K562 (cell line): Measurements from ENCODE around the gene NAA38. TPM values are rescaled to one million over a fixed set of nuclear protein-coding genes. Genes with fewer than 3 reads are reported as not detected.
A peak's percentile ranks its signal among the peaks of the same experiment; 100 is the strongest.

Experiments
- DNMT1 ChIP-seq: fragments of 450-650 bp; IDR thresholded peaks from 2 replicates; pipeline ENCODE4 v1.6.1; 2016; ENCODE audit warnings: antibody characterized with exemption, mild to moderate bottlenecking
- E2F3 ChIP-seq: fragments of 250-450 bp; sonication (Bioruptor Pico); IDR thresholded peaks from 2 replicates; pipeline ENCODE4 v1.4.0; 2020; ENCODE audit warnings: mild to moderate bottlenecking
- ERF ChIP-seq: fragments of 450-650 bp; formaldehyde crosslinking; IDR thresholded peaks from 2 replicates; pipeline ENCODE4 v1.4.0; 2020; ENCODE audit warnings: mild to moderate bottlenecking, mixed read lengths
- FOXJ2 ChIP-seq: fragments of 200-800 bp; sonication (Bioruptor generic); IDR thresholded peaks from 2 replicates; pipeline ENCODE4 v1.6.1; 2016; ENCODE audit warnings: missing genetic modification characterization, missing compliant biosample characterization
- GTF2E2 ChIP-seq: fragments of 200-800 bp; sonication (Bioruptor generic); IDR thresholded peaks from 2 replicates; pipeline ENCODE4 v1.6.1; 2016; ENCODE audit warnings: missing genetic modification characterization, missing compliant biosample characterization
- HDAC6 ChIP-seq: IDR thresholded peaks from 2 replicates; pipeline ENCODE4 v1.6.1; 2012; ENCODE audit warnings: low read depth, mild to moderate bottlenecking, control low read depth, inconsistent platforms, low read length, moderate library complexity
- NCOA4 ChIP-seq: fragments of 450-650 bp; IDR thresholded peaks from 2 replicates; pipeline ENCODE4 v1.6.1; 2018; ENCODE audit warnings: mild to moderate bottlenecking; ENCODE audit not compliant: partially characterized antibody
- NR2C1 ChIP-seq, 2 experiments: fragments of 450-650 bp; IDR thresholded peaks; 2 replicates each; pipeline ENCODE4 v1.6.1; 2017; ENCODE audit warnings: mild to moderate bottlenecking in 2 of 2, antibody characterized with exemption in 1 of 2, inconsistent platforms in 1 of 2, missing compliant biosample characterization in 1 of 2, missing genetic modification characterization in 1 of 2
- RBM22 ChIP-seq: fragments of 200-400 bp; formaldehyde crosslinking; IDR thresholded peaks from 2 replicates; pipeline ENCODE4 v1.6.1; 2018; ENCODE audit warnings: low read length, low read depth; ENCODE audit not compliant: poor library complexity, severe bottlenecking
- SRSF3 ChIP-seq: fragments of 200-400 bp; formaldehyde crosslinking; IDR thresholded peaks from 2 replicates; pipeline ENCODE4 v1.6.1; 2016; ENCODE audit warnings: mild to moderate bottlenecking, low read length, moderate library complexity; ENCODE audit not compliant: insufficient read depth
- ZNF717 ChIP-seq: fragments of 250-450 bp; sonication (Bioruptor Pico); IDR thresholded peaks from 2 replicates; pipeline ENCODE4 v1.5.0; 2021
- ZSCAN29 ChIP-seq: fragments of 450-650 bp; IDR thresholded peaks from 2 replicates; pipeline ENCODE4 v1.6.1; 2017
- polyA plus RNA-seq, 8 experiments: library from polyadenylated mRNA; depleted of rRNA in 4 of 8; stranded (reverse) in 5 of 8; unstranded in 3 of 8; fragments of >200 nt; fragmentation: Nextera tagmentation in 2 of 8; fragmentation: Illumina TruSeq in 1 of 8; extraction: Ambion mirVana in 2 of 8; extraction: Trizol in 1 of 8; gene quantifications; 2 replicates each; pipeline versions ENCODE4 v1.2.1 to v1.2.3, GENCODE V29; 2011 to 2014; ENCODE audit warnings: inconsistent platforms in 1 of 8, missing spikeins in 1 of 8
- total RNA-seq, 7 experiments: library from RNA; depleted of rRNA in 6 of 7; stranded (reverse); fragments of >200 nt in 6 of 7; fragmentation: Illumina TruSeq in 2 of 7; extraction: Trizol in 2 of 7; gene quantifications; 2 replicates each; pipeline versions ENCODE4 v1.2.1 to v1.2.3, GENCODE V29; 2011 to 2021; ENCODE audit warnings: low replicate concordance in 1 of 7
- TF ChIP-seq, protein P1 (sequence below): fragments of 450-650 bp; conservative IDR thresholded peaks from 2 replicates; pipeline ENCODE4 v1.6.1; 2016; ENCODE audit warnings: missing genetic modification characterization, low read depth, mild to moderate bottlenecking, missing compliant biosample characterization, moderate library complexity
- TF ChIP-seq, protein P2 (sequence below): fragments of 450-650 bp; IDR thresholded peaks from 2 replicates; pipeline ENCODE4 v1.6.1; 2016; ENCODE audit warnings: antibody characterized with exemption
- TF ChIP-seq, protein P3 (sequence below): fragments of 450-650 bp; IDR thresholded peaks from 2 replicates; pipeline ENCODE4 v1.6.1; 2016
- TF ChIP-seq, protein P4 (sequence below): fragments of 250-450 bp; sonication (Bioruptor Pico); IDR thresholded peaks from 2 replicates; pipeline ENCODE4 v1.8.0; 2022; ENCODE audit warnings: inconsistent platforms, mild to moderate bottlenecking, moderate library complexity, borderline replicate concordance
- TF ChIP-seq, protein P5 (sequence below): sonication (generic); IDR thresholded peaks from 2 replicates; pipeline ENCODE4 v1.6.1; 2016
- TF ChIP-seq, protein P6 (sequence below): fragments of 450-650 bp; formaldehyde crosslinking; IDR thresholded peaks from 2 replicates; pipeline ENCODE4 v1.4.0; 2022; ENCODE audit warnings: missing genetic modification characterization
- TF ChIP-seq, protein P7 (sequence below): sonication (generic); formaldehyde crosslinking; IDR thresholded peaks from 2 replicates; pipeline ENCODE4 v1.9.0; 2022; ENCODE audit warnings: mild to moderate bottlenecking, missing genetic modification reagents

Gene NAA38
- total and polyA plus RNA-seq, 9 of the 15 experiments (the other 6 are each of a cell fraction or from before 2014, with no cell fraction given): 16.4 to 99.8 (median 57.3) TPM

DNA sequence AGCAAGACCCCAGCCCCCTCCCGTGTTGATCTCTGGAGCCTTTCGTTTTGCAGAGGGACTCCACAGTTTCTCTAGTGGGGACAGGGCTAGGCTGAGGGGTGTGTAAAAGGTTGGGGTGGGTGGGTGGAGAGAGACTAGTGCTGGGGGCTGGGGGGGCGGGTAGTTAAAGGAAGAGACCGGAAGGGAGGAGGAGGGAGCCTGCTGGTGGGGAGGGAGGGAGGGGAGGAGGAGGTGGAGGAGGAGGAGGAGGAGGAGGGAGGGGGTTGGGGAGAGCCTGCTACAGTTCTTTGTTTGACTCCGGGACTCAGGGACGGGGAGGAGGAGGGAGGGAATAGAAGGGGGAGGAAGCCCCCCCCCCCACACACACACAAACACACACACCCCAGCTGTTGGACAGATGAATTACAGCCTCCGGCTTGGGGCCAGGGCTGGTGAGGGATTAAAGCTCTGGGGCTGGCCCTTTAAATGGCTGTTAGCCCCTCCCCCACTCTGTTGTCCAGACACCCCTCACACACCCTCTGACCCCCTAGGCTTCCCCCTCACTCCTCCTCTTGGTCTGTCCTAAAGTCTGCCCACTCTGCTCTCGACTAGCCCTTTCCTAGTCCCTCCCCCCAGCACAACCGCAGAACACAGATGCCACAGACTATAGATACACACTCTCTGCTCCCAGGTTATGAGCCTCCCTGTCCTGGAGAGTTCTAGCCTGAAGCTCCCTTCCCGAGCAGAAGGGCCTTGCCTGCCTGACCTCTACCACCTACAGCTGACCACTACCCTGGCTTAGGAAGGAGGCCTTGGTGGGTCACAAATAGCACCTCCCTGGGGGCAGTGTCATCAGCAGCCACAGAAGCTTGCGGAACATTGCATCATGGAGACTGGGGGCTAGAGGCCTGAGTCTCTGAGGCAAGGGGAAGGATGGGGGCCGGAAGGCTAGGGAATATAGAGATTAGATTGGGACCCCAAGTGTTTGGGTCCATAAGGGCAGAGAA is 19.0 kb downstream of the NAA38 start (continued):
- TF ChIP-seq HDAC6 (no peak), ERF (CRISPR knock-in tag) (no peak), FOXJ2 (tag) (no peak), DNMT1 (no peak), RBM22 (no peak), NCOA4 (no peak), NR2C1 (IDR thresholded peaks at IDR 0.05) (0 out of 2 replicates have a peak, but pooled peaks have one; percentile 42), NR2C1 (tag; IDR thresholded peaks at IDR 0.05) (no peak; the same call in none of the 2 replicates), SRSF3 (no peak), ZSCAN29 (no peak), GTF2E2 (tag) (0 out of 2 replicates have a peak, but pooled peaks have one; percentile 43), ZNF717 (CRISPR knock-in tag) (no peak), E2F3 (no peak)
- TF ChIP-seq, protein P1, sequence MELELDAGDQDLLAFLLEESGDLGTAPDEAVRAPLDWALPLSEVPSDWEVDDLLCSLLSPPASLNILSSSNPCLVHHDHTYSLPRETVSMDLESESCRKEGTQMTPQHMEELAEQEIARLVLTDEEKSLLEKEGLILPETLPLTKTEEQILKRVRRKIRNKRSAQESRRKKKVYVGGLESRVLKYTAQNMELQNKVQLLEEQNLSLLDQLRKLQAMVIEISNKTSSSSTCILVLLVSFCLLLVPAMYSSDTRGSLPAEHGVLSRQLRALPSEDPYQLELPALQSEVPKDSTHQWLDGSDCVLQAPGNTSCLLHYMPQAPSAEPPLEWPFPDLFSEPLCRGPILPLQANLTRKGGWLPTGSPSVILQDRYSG (tag): no peak
- TF ChIP-seq, protein P2, sequence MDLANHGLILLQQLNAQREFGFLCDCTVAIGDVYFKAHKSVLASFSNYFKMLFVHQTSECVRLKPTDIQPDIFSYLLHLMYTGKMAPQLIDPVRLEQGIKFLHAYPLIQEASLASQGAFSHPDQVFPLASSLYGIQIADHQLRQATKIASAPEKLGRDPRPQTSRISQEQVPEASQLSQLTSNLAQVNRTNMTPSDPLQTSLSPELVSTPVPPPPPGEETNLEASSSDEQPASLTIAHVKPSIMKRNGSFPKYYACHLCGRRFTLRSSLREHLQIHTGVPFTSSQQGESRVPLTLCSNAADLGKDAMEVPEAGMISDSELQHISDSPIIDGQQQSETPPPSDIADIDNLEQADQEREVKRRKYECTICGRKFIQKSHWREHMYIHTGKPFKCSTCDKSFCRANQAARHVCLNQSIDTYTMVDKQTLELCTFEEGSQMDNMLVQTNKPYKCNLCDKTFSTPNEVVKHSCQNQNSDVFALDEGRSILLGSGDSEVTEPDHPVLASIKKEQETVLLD: no peak
- TF ChIP-seq, protein P3, sequence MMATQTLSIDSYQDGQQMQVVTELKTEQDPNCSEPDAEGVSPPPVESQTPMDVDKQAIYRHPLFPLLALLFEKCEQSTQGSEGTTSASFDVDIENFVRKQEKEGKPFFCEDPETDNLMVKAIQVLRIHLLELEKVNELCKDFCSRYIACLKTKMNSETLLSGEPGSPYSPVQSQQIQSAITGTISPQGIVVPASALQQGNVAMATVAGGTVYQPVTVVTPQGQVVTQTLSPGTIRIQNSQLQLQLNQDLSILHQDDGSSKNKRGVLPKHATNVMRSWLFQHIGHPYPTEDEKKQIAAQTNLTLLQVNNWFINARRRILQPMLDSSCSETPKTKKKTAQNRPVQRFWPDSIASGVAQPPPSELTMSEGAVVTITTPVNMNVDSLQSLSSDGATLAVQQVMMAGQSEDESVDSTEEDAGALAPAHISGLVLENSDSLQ: peak; percentile 57; the same call in 1 of the 2 replicates
- TF ChIP-seq, protein P4, sequence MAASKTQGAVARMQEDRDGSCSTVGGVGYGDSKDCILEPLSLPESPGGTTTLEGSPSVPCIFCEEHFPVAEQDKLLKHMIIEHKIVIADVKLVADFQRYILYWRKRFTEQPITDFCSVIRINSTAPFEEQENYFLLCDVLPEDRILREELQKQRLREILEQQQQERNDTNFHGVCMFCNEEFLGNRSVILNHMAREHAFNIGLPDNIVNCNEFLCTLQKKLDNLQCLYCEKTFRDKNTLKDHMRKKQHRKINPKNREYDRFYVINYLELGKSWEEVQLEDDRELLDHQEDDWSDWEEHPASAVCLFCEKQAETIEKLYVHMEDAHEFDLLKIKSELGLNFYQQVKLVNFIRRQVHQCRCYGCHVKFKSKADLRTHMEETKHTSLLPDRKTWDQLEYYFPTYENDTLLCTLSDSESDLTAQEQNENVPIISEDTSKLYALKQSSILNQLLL (CRISPR knock-in tag): no peak
- TF ChIP-seq, protein P5, sequence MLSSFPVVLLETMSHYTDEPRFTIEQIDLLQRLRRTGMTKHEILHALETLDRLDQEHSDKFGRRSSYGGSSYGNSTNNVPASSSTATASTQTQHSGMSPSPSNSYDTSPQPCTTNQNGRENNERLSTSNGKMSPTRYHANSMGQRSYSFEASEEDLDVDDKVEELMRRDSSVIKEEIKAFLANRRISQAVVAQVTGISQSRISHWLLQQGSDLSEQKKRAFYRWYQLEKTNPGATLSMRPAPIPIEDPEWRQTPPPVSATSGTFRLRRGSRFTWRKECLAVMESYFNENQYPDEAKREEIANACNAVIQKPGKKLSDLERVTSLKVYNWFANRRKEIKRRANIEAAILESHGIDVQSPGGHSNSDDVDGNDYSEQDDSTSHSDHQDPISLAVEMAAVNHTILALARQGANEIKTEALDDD: no peak; the same call in none of the 2 replicates
- TF ChIP-seq, protein P6, sequence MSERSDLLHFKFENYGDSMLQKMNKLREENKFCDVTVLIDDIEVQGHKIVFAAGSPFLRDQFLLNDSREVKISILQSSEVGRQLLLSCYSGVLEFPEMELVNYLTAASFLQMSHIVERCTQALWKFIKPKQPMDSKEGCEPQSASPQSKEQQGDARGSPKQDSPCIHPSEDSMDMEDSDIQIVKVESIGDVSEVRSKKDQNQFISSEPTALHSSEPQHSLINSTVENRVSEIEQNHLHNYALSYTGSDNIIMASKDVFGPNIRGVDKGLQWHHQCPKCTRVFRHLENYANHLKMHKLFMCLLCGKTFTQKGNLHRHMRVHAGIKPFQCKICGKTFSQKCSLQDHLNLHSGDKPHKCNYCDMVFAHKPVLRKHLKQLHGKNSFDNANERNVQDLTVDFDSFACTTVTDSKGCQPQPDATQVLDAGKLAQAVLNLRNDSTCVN (CRISPR knock-in tag): no peak
- TF ChIP-seq, protein P7, sequence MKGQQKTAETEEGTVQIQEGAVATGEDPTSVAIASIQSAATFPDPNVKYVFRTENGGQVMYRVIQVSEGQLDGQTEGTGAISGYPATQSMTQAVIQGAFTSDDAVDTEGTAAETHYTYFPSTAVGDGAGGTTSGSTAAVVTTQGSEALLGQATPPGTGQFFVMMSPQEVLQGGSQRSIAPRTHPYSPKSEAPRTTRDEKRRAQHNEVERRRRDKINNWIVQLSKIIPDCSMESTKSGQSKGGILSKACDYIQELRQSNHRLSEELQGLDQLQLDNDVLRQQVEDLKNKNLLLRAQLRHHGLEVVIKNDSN (CRISPR knock-in tag): no peak
